ENCODE data around the gene SFXN3.

DNA sequence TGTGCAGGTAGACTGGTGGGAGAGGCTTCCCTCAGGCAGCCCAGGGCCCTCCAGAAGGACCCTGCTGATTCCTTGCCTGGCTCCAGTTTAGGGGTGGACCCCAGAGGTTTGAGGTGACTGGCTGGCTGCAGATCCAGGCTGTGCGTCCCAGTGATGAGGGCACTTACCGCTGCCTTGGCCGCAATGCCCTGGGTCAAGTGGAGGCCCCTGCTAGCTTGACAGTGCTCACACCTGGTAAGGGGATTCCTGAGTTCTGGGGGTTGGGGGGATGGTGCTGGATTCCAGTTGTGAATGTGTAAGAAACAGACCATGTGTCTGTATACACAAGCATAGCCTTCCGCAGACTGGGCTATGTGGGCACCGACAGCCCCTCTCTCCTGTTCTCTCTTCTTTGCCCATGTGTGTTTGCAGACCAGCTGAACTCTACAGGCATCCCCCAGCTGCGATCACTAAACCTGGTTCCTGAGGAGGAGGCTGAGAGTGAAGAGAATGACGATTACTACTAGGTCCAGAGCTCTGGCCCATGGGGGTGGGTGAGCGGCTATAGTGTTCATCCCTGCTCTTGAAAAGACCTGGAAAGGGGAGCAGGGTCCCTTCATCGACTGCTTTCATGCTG is 33.5 kb downstream of the SFXN3 start:
- TF ChIP-seq POLR2A (IDR thresholded peaks at IDR 0.05; ENCODE audit: low read depth, low read length): no peak
- TF ChIP-seq POLR2AphosphoS5 (IDR thresholded peaks at IDR 0.05; ENCODE audit: low read depth, low read length): no peak
- TF ChIP-seq TAF1 (IDR thresholded peaks at IDR 0.05; ENCODE audit: borderline replicate concordance, low read depth, low read length): no peak
